ENCODE data around the gene NLRP1. TPM values are rescaled to one million over a fixed set of nuclear protein-coding genes. Genes with fewer than 3 reads are reported as not detected.

Gene NLRP1
- total RNA-seq, 5 donors from 2014 or later (not counting 1 experiment from before 2014, with no cell fraction given) = 233 to 317 (median 243) TPM

DNA sequence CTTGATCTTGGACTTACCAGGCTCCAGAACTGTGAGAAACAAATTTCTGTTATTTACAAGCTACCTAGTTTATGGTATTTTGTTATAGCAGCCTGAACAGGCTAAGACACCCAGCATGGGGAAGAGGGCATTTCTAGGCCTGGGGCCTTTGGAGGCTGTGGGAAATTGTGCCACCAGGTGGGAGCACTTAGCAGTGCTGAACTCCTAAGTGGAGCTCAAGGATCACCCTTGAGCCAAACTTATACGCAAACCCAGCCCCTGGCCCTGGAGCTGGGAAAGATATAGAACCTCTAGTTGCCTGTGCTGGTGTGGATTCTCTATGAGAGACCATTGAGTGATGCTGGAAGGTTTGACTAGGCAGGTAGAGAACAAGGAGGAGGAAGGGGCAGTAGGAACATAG, 61.8 kb downstream of the NLRP1 start:
- peaks cover 15 to 75% of the 10 kb centered on the region in 2 donors for H3K36me3 ChIP-seq (ENCODE audit: control insufficient read depth in 2 of 2, extremely low read depth in 1 of 2, insufficient read depth in 1 of 2, low read length in 1 of 2)
- no peak overlapping the region for H3K4me3 ChIP-seq (ENCODE audit: control insufficient read depth in 1 of 2, extremely low read depth in 1 of 2, low read length in 1 of 2)
- H3K27me3 Mint-ChIP-seq = no peaks in the 10 kb centered on the region
- peaks cover 52% of the 10 kb centered on the region for H3K36me3 Mint-ChIP-seq
- ChIA-PET CTCF (interaction anchor here in 1 of 2 donors (0.6 kb wide), 1 partner anchor 287 kb away, joined by 8 read pairs; no protein-coding TSS in a partner anchor), POLR2A (no interaction called here)
- H3K9me3 ChIP-seq = no peaks in the 10 kb centered on the region
- no peaks in the 10 kb centered on the region for H3K4me1 ChIP-seq (ENCODE audit: control insufficient read depth in 1 of 2, extremely low read depth in 1 of 2, insufficient read depth in 2 of 2, low read length in 2 of 2)
- peak overlapping the region in 1 of 2 donors; percentile 11 for H3K27ac Mint-ChIP-seq
- ATAC-seq (replicated peaks in 1 of 4) = no peak
- H3K4me3 Mint-ChIP-seq = no peak overlapping the region
- no peaks in the 10 kb centered on the region for H3K9me3 Mint-ChIP-seq
- no peak overlapping the region for H3K27ac ChIP-seq (ENCODE audit: low read length)
- 100% methylated on average over 1 of the region's 1 CpG for WGBS (ENCODE audit: insufficient coverage)
- no peaks in the 10 kb centered on the region for H3K27me3 ChIP-seq (replicated peaks in 1 of 2; ENCODE audit: control insufficient read depth in 2 of 2, extremely low read depth in 1 of 2, insufficient read depth in 2 of 2, low read length in 1 of 2)
- DNase-seq = no peak
- H3K4me1 Mint-ChIP-seq = peaks cover 0 to 4% (median 0%) of the 10 kb centered on the region in 3 donors

DNA sequence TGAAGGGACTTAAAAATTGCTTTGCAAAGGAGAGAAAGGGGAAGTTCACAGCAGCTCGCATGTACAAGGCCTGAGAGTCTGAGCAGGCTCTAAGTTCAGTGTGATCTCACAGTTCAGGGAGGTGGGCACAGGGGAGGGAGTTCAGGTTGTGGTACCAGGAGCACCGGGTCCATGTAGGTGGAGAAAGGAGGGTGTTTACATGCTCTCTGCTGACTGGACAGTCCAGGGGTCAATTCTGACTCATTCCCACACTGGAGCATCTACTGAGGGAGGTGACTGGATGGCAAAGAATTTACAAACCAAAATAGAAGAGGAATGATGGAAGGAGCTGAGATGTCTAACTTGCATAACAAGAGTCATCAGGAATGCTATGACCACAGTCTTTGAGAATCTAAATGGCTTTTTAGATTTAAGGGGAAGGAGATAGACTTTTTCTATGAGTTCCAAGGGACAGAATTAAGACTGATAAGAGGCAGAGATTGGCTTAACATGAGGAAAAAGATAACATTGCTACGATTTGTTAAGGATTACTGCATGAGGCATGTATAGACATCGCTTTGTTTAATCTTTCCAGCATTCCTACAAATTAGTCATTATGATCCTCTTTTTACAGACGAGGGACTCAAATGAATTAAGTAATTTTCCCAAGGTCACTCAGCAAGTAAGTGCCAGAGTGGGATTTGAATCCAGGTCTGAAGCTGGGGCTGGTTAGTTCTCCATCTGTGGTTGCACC, 68.1 kb downstream of the NLRP1 start:
- Mint-ChIP-seq H3K27me3 (no peaks in the 10 kb centered on the region), H3K27ac (peak overlapping the region in 1 of 2 donors; percentile 25), H3K4me1 (peaks cover 35 to 45% (median 37%) of the 10 kb centered on the region in 3 donors), H3K9me3 (peaks cover 0 to 5% (median 0%) of the 10 kb centered on the region in 3 donors), H3K4me3 (no peak overlapping the region), H3K36me3 (peaks cover 69% of the 10 kb centered on the region)
- Histone ChIP-seq H3K4me3 (ENCODE audit: control insufficient read depth in 1 of 2, extremely low read depth in 1 of 2, low read length in 1 of 2) (no peak overlapping the region), H3K27me3 (replicated peaks in 1 of 2; ENCODE audit: control insufficient read depth in 2 of 2, extremely low read depth in 1 of 2, insufficient read depth in 2 of 2, low read length in 1 of 2) (no peaks in the 10 kb centered on the region), H3K4me1 (ENCODE audit: control insufficient read depth in 1 of 2, extremely low read depth in 1 of 2, insufficient read depth in 2 of 2, low read length in 2 of 2) (peaks cover 6 to 36% of the 10 kb centered on the region in 2 experiments), H3K27ac (ENCODE audit: low read length) (no peak overlapping the region), H3K9me3 (no peaks in the 10 kb centered on the region), H3K36me3 (ENCODE audit: control insufficient read depth in 2 of 2, extremely low read depth in 1 of 2, insufficient read depth in 1 of 2, low read length in 1 of 2) (peaks cover 7 to 51% of the 10 kb centered on the region in 2 donors)
- ATAC-seq (replicated peaks in 1 of 4) (no peak), DNase-seq (no peak)
- WGBS (ENCODE audit: insufficient coverage) = 78% methylated on average over 1 of the region's 5 CpGs
- ChIA-PET CTCF (no interaction called here), POLR2A (no interaction called here)

GRCh38 chr17:5514976-5515375, 69.3 kb downstream of the NLRP1 start:
- CTCF ChIA-PET = no interaction called here
- no peak for DNase-seq
- Mint-ChIP-seq H3K9me3 (peaks cover 0 to 5% (median 0%) of the 10 kb centered on the region in 3 donors), H3K4me1 (peaks cover 35 to 45% (median 39%) of the 10 kb centered on the region in 3 donors), H3K27me3 (no peaks in the 10 kb centered on the region), H3K36me3 (peaks cover 63% of the 10 kb centered on the region), H3K27ac (peak overlapping the region in 1 of 2 donors; percentile 53), H3K4me3 (peak overlapping the region in 1 of 3 donors; percentile 22)
- ATAC-seq (replicated peaks in 1 of 4) = no peak
- no peak overlapping the region for H3K4me3 ChIP-seq (ENCODE audit: control insufficient read depth in 1 of 2, extremely low read depth in 1 of 2, low read length in 1 of 2)
- H3K4me1 ChIP-seq (ENCODE audit: control insufficient read depth in 1 of 2, extremely low read depth in 1 of 2, insufficient read depth in 2 of 2, low read length in 2 of 2) = peaks cover 6 to 36% of the 10 kb centered on the region in 2 experiments
- WGBS (ENCODE audit: insufficient coverage) = 95% methylated on average over 6 of the region's 10 CpGs
- H3K36me3 ChIP-seq (ENCODE audit: control insufficient read depth in 2 of 2, extremely low read depth in 1 of 2, insufficient read depth in 1 of 2, low read length in 1 of 2) = peaks cover 10 to 39% of the 10 kb centered on the region in 2 donors
- H3K9me3 ChIP-seq = no peaks in the 10 kb centered on the region
- no peaks in the 10 kb centered on the region for H3K27me3 ChIP-seq (replicated peaks in 1 of 2; ENCODE audit: control insufficient read depth in 2 of 2, extremely low read depth in 1 of 2, insufficient read depth in 2 of 2, low read length in 1 of 2)
- POLR2A ChIA-PET = interaction anchor here in 1 of 2 donors (0.6 kb wide), 1 partner anchor 1084 kb away, joined by 3 read pairs; no protein-coding TSS in a partner anchor
- H3K27ac ChIP-seq (ENCODE audit: low read length) = no peak overlapping the region

DNA sequence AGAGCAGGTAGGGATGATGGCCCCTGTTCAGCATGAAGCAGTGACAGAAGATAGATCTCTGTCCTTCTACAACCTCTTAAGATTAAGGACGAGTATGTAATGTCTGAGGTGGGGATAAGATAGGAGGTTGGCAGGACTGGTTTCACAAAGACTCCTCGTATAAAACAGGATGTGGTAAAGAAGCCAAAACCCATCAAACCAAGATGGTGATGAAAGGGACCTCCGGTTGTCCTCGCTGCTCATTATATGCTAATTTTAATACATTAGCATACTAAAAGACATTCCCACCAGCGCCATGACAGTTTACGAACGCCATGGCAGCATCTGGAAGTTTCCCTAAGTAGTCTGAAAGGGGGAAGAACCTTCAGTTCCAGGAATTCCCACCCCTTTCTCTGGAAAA, 70.7 kb downstream of the NLRP1 start:
- no peaks in the 10 kb centered on the region for H3K27me3 ChIP-seq (replicated peaks in 1 of 2; ENCODE audit: control insufficient read depth in 2 of 2, extremely low read depth in 1 of 2, insufficient read depth in 2 of 2, low read length in 1 of 2)
- peaks cover 10 to 45% of the 10 kb centered on the region in 2 donors for H3K36me3 ChIP-seq (ENCODE audit: control insufficient read depth in 2 of 2, extremely low read depth in 1 of 2, insufficient read depth in 1 of 2, low read length in 1 of 2)
- H3K4me3 ChIP-seq (ENCODE audit: control insufficient read depth in 1 of 2, extremely low read depth in 1 of 2, low read length in 1 of 2) = no peak overlapping the region
- WGBS (ENCODE audit: insufficient coverage) = no CpG with 5 or more reads among the region's 7 CpGs
- Mint-ChIP-seq H3K4me1 (peaks cover 35 to 45% (median 39%) of the 10 kb centered on the region in 3 donors), H3K9me3 (peaks cover 0 to 5% (median 0%) of the 10 kb centered on the region in 3 donors), H3K4me3 (peak overlapping the region in 1 of 3 donors; percentile 50), H3K27me3 (no peaks in the 10 kb centered on the region), H3K36me3 (peaks cover 75% of the 10 kb centered on the region), H3K27ac (peak overlapping the region; percentile 49 to 86)
- ATAC-seq (replicated peaks in 1 of 4) = peak; percentile 67 to 95 (median 90)
- DNase-seq = peak in 4 of 35 experiments; percentile 12 to 61 (median 18)
- H3K9me3 ChIP-seq = no peaks in the 10 kb centered on the region
- peak overlapping the region; percentile 25 for H3K27ac ChIP-seq (ENCODE audit: low read length)
- CTCF ChIA-PET = no interaction called here
- POLR2A ChIA-PET = no interaction called here
- H3K4me1 ChIP-seq (ENCODE audit: control insufficient read depth in 1 of 2, extremely low read depth in 1 of 2, insufficient read depth in 2 of 2, low read length in 2 of 2) = peaks cover 6 to 36% of the 10 kb centered on the region in 2 experiments

DNA sequence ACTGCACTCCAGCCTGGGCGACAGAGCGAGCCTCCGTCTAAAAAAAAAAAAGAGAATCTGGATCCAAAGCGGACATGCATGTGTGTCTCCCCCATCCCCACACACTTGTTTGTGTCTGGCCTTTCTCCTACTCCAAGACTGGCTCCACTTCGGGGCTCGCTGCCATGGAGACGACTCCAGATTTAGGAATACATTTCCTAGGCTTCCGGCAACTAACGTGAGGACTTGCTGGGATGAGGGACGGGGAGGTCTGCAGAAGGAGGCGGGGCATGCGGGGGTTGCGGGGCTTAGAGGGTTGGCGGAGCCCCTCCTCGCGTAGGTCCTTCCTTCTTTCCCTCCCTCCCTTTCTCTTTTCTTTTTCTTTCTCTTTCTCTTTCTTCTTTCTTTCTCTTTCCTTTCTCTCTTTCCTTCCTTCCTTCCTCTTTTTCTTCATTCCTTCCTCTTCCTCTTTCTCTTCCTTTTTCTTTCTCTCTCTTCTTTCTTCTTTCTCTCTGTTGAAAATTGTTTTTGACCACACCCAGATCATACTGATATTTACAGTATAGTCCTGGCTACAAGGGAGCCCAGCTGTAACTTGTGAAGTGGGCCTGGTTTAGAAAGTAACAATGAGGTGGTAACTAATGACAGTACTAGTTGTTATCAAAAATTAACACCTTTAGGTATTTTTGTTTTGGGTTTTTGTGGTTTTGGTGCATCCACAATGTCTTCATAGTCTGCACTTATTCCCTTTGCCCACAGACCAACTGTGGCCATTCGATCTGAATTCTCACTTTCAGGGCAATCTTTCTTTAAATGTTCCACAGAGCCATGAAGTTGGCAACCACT, 72.7 kb downstream of the NLRP1 start:
- Mint-ChIP-seq H3K4me3 (peak overlapping the region in 1 of 3 donors; percentile 6), H3K9me3 (peaks cover 0 to 5% (median 0%) of the 10 kb centered on the region in 3 donors), H3K27me3 (no peaks in the 10 kb centered on the region), H3K27ac (peak overlapping the region; percentile 50 to 71), H3K4me1 (peaks cover 35 to 41% (median 39%) of the 10 kb centered on the region in 3 donors), H3K36me3 (peaks cover 63% of the 10 kb centered on the region)
- H3K4me3 ChIP-seq (ENCODE audit: control insufficient read depth in 1 of 2, extremely low read depth in 1 of 2, low read length in 1 of 2) = no peak overlapping the region
- ChIA-PET POLR2A (no interaction called here), CTCF (interaction anchor here in 1 of 2 donors (1.1 kb wide), 1 partner anchor 11 kb away, joined by 3 read pairs; a partner anchor contains a TSS)
- ATAC-seq (replicated peaks in 1 of 4) = no peak
- H3K27ac ChIP-seq (ENCODE audit: low read length) = no peak overlapping the region
- H3K9me3 ChIP-seq = no peaks in the 10 kb centered on the region
- 20% methylated on average over 1 of the region's 17 CpGs for WGBS (ENCODE audit: insufficient coverage)
- H3K36me3 ChIP-seq (ENCODE audit: control insufficient read depth in 2 of 2, extremely low read depth in 1 of 2, insufficient read depth in 1 of 2, low read length in 1 of 2) = peaks cover 10 to 34% of the 10 kb centered on the region in 2 donors
- H3K4me1 ChIP-seq (ENCODE audit: control insufficient read depth in 1 of 2, extremely low read depth in 1 of 2, insufficient read depth in 2 of 2, low read length in 2 of 2) = peaks cover 6 to 36% of the 10 kb centered on the region in 2 experiments
- peak in 1 of 35 experiments; percentile 20 for DNase-seq
- no peaks in the 10 kb centered on the region for H3K27me3 ChIP-seq (replicated peaks in 1 of 2; ENCODE audit: control insufficient read depth in 2 of 2, extremely low read depth in 1 of 2, insufficient read depth in 2 of 2, low read length in 1 of 2)

- Mint-ChIP-seq H3K4me3 (no peak overlapping the region), H3K9me3 (peaks cover 0 to 5% (median 0%) of the 10 kb centered on the region in 3 donors), H3K27me3 (no peaks in the 10 kb centered on the region), H3K27ac (no peak overlapping the region), H3K4me1 (peaks cover 35 to 41% (median 39%) of the 10 kb centered on the region in 3 donors), H3K36me3 (peaks cover 58% of the 10 kb centered on the region)
- ATAC-seq (replicated peaks in 1 of 4) = no peak
- ChIA-PET CTCF (interaction anchor here in 1 of 2 donors (1.1 kb wide), 1 partner anchor 10 kb away, joined by 3 read pairs; a partner anchor contains a TSS), POLR2A (no interaction called here)
- 93% methylated on average over 6 of the region's 8 CpGs for WGBS (ENCODE audit: insufficient coverage)
- H3K4me3 ChIP-seq (ENCODE audit: control insufficient read depth in 1 of 2, extremely low read depth in 1 of 2, low read length in 1 of 2) = no peak overlapping the region
- H3K27me3 ChIP-seq (replicated peaks in 1 of 2; ENCODE audit: control insufficient read depth in 2 of 2, extremely low read depth in 1 of 2, insufficient read depth in 2 of 2, low read length in 1 of 2) = no peaks in the 10 kb centered on the region
- H3K27ac ChIP-seq (ENCODE audit: low read length) = no peak overlapping the region
- peaks cover 6 to 36% of the 10 kb centered on the region in 2 experiments for H3K4me1 ChIP-seq (ENCODE audit: control insufficient read depth in 1 of 2, extremely low read depth in 1 of 2, insufficient read depth in 2 of 2, low read length in 2 of 2)
- no peak for DNase-seq
- peaks cover 12 to 28% of the 10 kb centered on the region in 2 donors for H3K36me3 ChIP-seq (ENCODE audit: control insufficient read depth in 2 of 2, extremely low read depth in 1 of 2, insufficient read depth in 1 of 2, low read length in 1 of 2)
- H3K9me3 ChIP-seq = no peaks in the 10 kb centered on the region
These were observed 73.5 kb downstream of the NLRP1 start for GRCh38 chr17:5510771-5511170.

All from T-cell (primary cell).